Stimulated activated CD4-positive, alpha-beta T cell treated with anti-CD3 and anti-CD28 coated beads, Interleukin-15, amount 100 ng/mL, for 48 hours (primary cell): ENCODE results near the gene BICC1.

ENCODE experiments used
- DNase-seq, 2 donors: peaks; one replicate each; pipeline ENCODE4 v3.0.0-alpha.2; 2020; ENCODE audit warnings: low read depth in 2 of 2

The BICC1 gene

GRCh38 chr10:58512491-58513187 lies at the start of gene BICC1:
TSS of gene BICC1 (plus strand) at chr10:58512872. CDS start at chr10:58513144, 272 bp downstream.
- no peak for DNase-seq

- no peak for DNase-seq
Measured at GRCh38 chr10:58464956-58465355, 47.7 kb upstream of the BICC1 start.

- DNase-seq, result no peak
Measured at GRCh38 chr10:58465629-58466028, 47.0 kb upstream of the BICC1 start.

- DNase-seq, result no peak
Measured at GRCh38 chr10:58467931-58468635, 44.6 kb upstream of the BICC1 start.

- DNase-seq, result no peak
Measured at GRCh38 chr10:58473976-58474375, 38.7 kb upstream of the BICC1 start.

GRCh38 chr10:58475322-58476277 lies 37.1 kb upstream of the BICC1 start:
- DNase-seq, result no peak

- no peak for DNase-seq
Measured at GRCh38 chr10:58477122-58477521, 35.5 kb upstream of the BICC1 start.

- no peak for DNase-seq
Measured at GRCh38 chr10:58477902-58478301, 34.8 kb upstream of the BICC1 start.

GRCh38 chr10:58479045-58479444 lies 33.6 kb upstream of the BICC1 start:
- DNase-seq, result no peak

GRCh38 chr10:58480321-58480720 lies 32.4 kb upstream of the BICC1 start:
- DNase-seq, result no peak

GRCh38 chr10:58481569-58482109 lies 31.0 kb upstream of the BICC1 start:
- no peak for DNase-seq

GRCh38 chr10:58486821-58487220 lies 25.9 kb upstream of the BICC1 start:
- DNase-seq, result no peak

GRCh38 chr10:58488921-58489320 lies 23.8 kb upstream of the BICC1 start:
- DNase-seq, result no peak

GRCh38 chr10:58502956-58503355 lies 9.7 kb upstream of the BICC1 start:
- DNase-seq, result no peak

- no peak for DNase-seq
Measured at GRCh38 chr10:58508316-58508715, 4.4 kb upstream of the BICC1 start.

GRCh38 chr10:58511765-58512490 lies 744 bp upstream of the BICC1 start:
- DNase-seq, result no peak

GRCh38 chr10:58513188-58514110 lies 777 bp downstream of the BICC1 start:
- no peak for DNase-seq

- DNase-seq, result no peak
Measured at GRCh38 chr10:58514111-58514770, 1.6 kb downstream of the BICC1 start.

- DNase-seq, result no peak
Measured at GRCh38 chr10:58515291-58515941, 2.7 kb downstream of the BICC1 start.
